Measurements from ENCODE around the gene ETV6.

ETV6 gene

GRCh38 chr12:11823043-11823442 is 173.6 kb downstream of the ETV6 start:
- H3K27ac ChIP-seq: no peak overlapping the region
- TF ChIP-seq ZFX (IDR thresholded peaks at IDR 0.05; ENCODE audit: borderline replicate concordance) (no peak), CTCF (IDR thresholded peaks at IDR 0.05) (no peak)

- H3K27ac ChIP-seq: no peak overlapping the region
- TF ChIP-seq CTCF (IDR thresholded peaks at IDR 0.05): no peak
- TF ChIP-seq ZFX (IDR thresholded peaks at IDR 0.05; ENCODE audit: borderline replicate concordance): no peak
These were observed 174.1 kb downstream of the ETV6 start for GRCh38 chr12:11823593-11823992.

DNA sequence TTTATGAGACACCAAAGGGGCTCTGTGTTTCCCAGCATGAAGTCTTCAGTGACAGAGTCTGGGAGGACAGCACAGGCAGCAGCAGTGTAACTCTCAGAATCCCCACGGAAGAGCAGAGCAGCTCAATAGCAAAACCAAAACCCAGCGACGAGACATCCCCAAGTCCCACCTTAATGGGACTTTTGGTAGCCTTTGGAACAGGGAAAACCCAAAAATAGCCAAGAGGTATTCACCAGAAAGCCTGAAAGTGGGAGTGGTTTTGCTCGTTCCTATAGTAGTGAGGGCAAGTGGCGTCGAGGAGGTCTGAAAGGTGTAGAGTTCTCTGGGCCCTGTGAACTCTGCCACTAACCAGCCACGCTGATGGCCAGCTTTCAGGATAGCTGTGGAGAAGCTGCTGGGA is 174.6 kb downstream of the ETV6 start:
- no peak overlapping the region for H3K27ac ChIP-seq
- no peak for TF ChIP-seq CTCF (IDR thresholded peaks at IDR 0.05)

GRCh38 chr12:11824736-11825135 is 175.3 kb downstream of the ETV6 start:
- H3K27ac ChIP-seq: no peak overlapping the region
- TF ChIP-seq CTCF (IDR thresholded peaks at IDR 0.05) (no peak), ZFX (IDR thresholded peaks at IDR 0.05; ENCODE audit: borderline replicate concordance) (no peak)

- no peak for TF ChIP-seq ZFX (IDR thresholded peaks at IDR 0.05; ENCODE audit: borderline replicate concordance)
- H3K27ac ChIP-seq: no peak overlapping the region
These were observed 175.8 kb downstream of the ETV6 start for GRCh38 chr12:11825278-11825677.

DNA sequence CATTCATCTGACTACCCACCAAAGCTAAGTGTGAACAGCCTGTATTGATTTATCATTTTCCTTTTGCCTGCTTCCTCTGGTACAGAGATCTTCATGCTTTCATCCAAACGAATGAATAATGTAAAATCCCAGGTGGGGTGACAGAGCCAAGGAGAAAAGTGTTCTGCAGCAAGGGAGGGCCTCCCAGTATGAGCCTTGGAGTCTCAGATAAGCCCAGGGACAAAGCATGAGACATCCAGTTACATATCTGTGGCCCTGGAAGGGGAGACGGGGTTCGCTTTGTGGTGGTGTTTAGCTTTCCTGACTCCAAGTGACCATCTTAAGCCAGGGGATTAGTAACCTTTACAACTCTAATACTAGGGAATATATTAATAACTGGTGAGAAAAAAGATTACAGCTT is 177.1 kb downstream of the ETV6 start:
- no peak overlapping the region for H3K27ac ChIP-seq
- TF ChIP-seq CTCF (IDR thresholded peaks at IDR 0.05) (no peak), ZFX (IDR thresholded peaks at IDR 0.05; ENCODE audit: borderline replicate concordance) (no peak)

DNA sequence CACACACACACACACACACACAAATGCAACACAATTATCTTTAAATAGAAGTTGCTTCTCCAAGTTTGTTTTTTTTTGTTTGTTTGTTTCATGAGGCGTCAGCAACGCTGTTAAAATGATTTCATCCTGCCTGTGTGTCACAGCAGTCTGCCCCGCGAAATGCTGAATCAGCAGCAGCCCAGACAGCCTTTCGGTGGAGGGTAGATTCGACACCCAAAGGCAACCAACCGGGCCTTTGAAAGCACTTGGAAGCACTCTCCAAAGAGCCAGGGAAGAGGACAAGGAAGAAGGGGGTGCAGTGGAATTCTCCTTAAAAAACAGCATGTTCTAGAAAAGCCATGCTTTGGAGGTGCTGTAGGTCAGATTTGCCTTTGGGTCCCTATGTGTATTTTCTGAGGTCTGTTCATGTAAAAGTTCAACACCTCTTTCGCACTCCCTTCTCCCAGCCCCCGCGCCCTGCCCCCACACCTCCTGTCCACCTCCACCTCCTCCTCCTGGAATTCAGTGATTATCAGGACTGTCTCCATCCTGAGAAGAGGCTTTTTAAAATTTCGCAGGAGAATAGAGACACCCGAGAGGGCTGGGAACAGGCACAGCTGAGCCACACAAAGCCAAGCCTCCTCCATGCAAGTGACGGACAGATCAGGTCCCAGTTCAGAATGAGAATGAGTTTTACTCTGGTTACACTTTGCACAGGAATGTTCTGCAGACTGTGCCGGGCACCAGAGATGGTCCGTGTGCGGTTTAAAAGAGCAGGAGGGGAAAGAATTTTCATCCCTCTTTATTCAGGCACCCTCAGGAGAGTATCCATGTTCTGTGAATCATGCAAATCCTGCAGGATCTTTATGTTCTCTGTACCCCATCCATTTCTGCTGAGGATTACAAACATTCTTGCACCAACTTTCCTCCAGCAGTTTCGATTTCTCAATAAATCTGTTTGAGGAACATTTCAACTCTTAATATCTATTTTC is 177.9 kb downstream of the ETV6 start:
- TF ChIP-seq ZFX (IDR thresholded peaks at IDR 0.05; ENCODE audit: borderline replicate concordance) (no peak), CTCF (IDR thresholded peaks at IDR 0.05) (no peak)
- no peak overlapping the region for H3K27ac ChIP-seq
